Mesodermal cell (in vitro differentiated cells): Measurements from ENCODE around the gene KRTAP10-9.
"Not testable (repeated sequence)": the region's sequence is repeated elsewhere in the genome, so short reads cannot be mapped to it uniquely, and the experiment has no call there.

ENCODE experiments used
- H3K27ac ChIP-seq: 2 replicates; pipeline ENCODE4 v1.7.0; 2013; ENCODE audit warnings: mild to moderate bottlenecking, low read depth, low read length, moderate library complexity; ENCODE audit not compliant: severe bottlenecking
- H3K36me3 ChIP-seq: 2 replicates; pipeline ENCODE4 v1.7.1; 2013; ENCODE audit warnings: mild to moderate bottlenecking, low read length, moderate library complexity; ENCODE audit not compliant: control insufficient read depth, insufficient read depth
- H3K4me1 ChIP-seq: one replicate; pipeline ENCODE4 v1.7.1; 2013; ENCODE audit warnings: mild to moderate bottlenecking, low read length; ENCODE audit not compliant: insufficient read depth, control insufficient read depth, poor library complexity, severe bottlenecking
- H3K4me3 ChIP-seq: 2 replicates; pipeline ENCODE4 v1.7.0; 2013; ENCODE audit warnings: low read length, control low read depth, mild to moderate bottlenecking; ENCODE audit not compliant: insufficient read depth, poor library complexity, severe bottlenecking; ENCODE audit errors: extremely low read depth
- H3K9me3 ChIP-seq: 2 replicates; pipeline ENCODE4 v1.7.1; 2013; ENCODE audit warnings: mild to moderate bottlenecking, low read length, moderate library complexity; ENCODE audit not compliant: control insufficient read depth
- WGBS, 2 experiments: methylation state at CpG; one replicate each; pipeline ENCODE4 v1.1.5; 2013; ENCODE audit warnings: missing lambda C conversion rate in 2 of 2; ENCODE audit not compliant: insufficient coverage in 2 of 2; 5-methylcytosine and 5-hydroxymethylcytosine counted together

KRTAP10-9 gene

GRCh38 chr21:44615911-44616590 lies 10.8 kb upstream of the KRTAP10-9 start:
- H3K4me1 ChIP-seq, result no peaks in the 10 kb centered on the region
- no peak overlapping the region for H3K27ac ChIP-seq
- WGBS, 2 experiments, result 81 to 92% methylated on average over 14 to 16 of the region's 17 CpGs
- H3K9me3 ChIP-seq, result peaks cover 23% of the 10 kb centered on the region
- H3K4me3 ChIP-seq, result no peak overlapping the region
- H3K36me3 ChIP-seq, result no peaks in the 10 kb centered on the region

- no peaks in the 10 kb centered on the region for H3K36me3 ChIP-seq
- 85 to 89% methylated on average over 14 to 16 of the region's 16 CpGs for WGBS, 2 experiments
- no peak overlapping the region for H3K4me3 ChIP-seq
- H3K27ac ChIP-seq, result no peak overlapping the region
- peaks cover 18% of the 10 kb centered on the region for H3K9me3 ChIP-seq
- no peaks in the 10 kb centered on the region for H3K4me1 ChIP-seq
Observed at GRCh38 chr21:44616591-44616926, 10.3 kb upstream of the KRTAP10-9 start.

GRCh38 chr21:44617071-44617501 lies 9.8 kb upstream of the KRTAP10-9 start:
- Histone ChIP-seq H3K4me3 (no peak overlapping the region), H3K9me3 (peaks cover 16% of the 10 kb centered on the region), H3K27ac (no peak overlapping the region), H3K4me1 (no peaks in the 10 kb centered on the region), H3K36me3 (no peaks in the 10 kb centered on the region)
- 64 to 77% methylated on average over 6 to 7 of the region's 8 CpGs for WGBS, 2 experiments

- Histone ChIP-seq H3K9me3 (peaks cover 28% of the 10 kb centered on the region), H3K4me1 (no peaks in the 10 kb centered on the region), H3K27ac (no peak overlapping the region), H3K36me3 (no peaks in the 10 kb centered on the region), H3K4me3 (no peak overlapping the region)
- 80% methylated on average over 1 of the region's 4 CpGs; no CpG with 5 or more reads in 1 of the 2 experiments for WGBS, 2 experiments
Observed at GRCh38 chr21:44618504-44618903, 8.4 kb upstream of the KRTAP10-9 start.

GRCh38 chr21:44618909-44619308 lies 8.0 kb upstream of the KRTAP10-9 start:
- Histone ChIP-seq H3K9me3 (peaks cover 31% of the 10 kb centered on the region), H3K36me3 (no peaks in the 10 kb centered on the region), H3K4me1 (no peaks in the 10 kb centered on the region), H3K4me3 (no peak overlapping the region), H3K27ac (no peak overlapping the region)
- 93 to 100% methylated on average over 1 to 2 of the region's 3 CpGs for WGBS, 2 experiments

GRCh38 chr21:44619886-44620285 lies 7.0 kb upstream of the KRTAP10-9 start:
- Histone ChIP-seq H3K27ac (no peak overlapping the region), H3K9me3 (peaks cover 41% of the 10 kb centered on the region), H3K4me3 (no peak overlapping the region), H3K4me1 (no peaks in the 10 kb centered on the region), H3K36me3 (no peaks in the 10 kb centered on the region)
- 82 to 94% methylated on average over 6 of the region's 6 CpGs for WGBS, 2 experiments

- H3K9me3 ChIP-seq, result peaks cover 51% of the 10 kb centered on the region
- H3K4me1 ChIP-seq, result no peaks in the 10 kb centered on the region
- H3K27ac ChIP-seq, result no peak overlapping the region
Observed at GRCh38 chr21:44623575-44623974, 3.3 kb upstream of the KRTAP10-9 start.

DNA sequence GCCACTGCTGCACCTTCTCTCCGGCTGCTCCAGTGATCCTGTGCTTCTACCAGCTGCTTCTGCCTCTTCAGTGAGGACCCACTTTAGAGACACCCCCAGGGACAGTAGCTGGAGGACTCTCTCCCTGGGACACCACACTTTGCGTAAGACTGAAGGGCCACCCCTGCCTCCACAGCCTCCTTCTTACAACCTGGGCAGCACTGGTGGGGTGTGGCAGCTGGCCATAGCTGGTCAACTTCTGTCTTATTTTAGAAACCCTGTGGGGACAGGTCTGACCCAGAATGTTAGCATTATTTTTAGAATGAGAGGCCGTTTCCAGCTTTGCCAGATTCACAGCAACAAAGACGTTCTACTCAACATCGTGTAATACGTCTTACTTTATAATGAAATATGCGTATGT lies 1.1 kb upstream of the KRTAP10-9 start:
- Histone ChIP-seq H3K9me3 (peaks cover 39% of the 10 kb centered on the region), H3K4me1 (no peaks in the 10 kb centered on the region), H3K27ac (no peak overlapping the region), H3K4me3 (no peak overlapping the region), H3K36me3 (no peaks in the 10 kb centered on the region)
- WGBS, 2 experiments, result 92 to 100% methylated on average over 1 to 4 of the region's 7 CpGs

More at GRCh38 chr21:44623575-44623974, 3.3 kb upstream of the KRTAP10-9 start:
- H3K4me3 ChIP-seq, result no peak overlapping the region
- H3K36me3 ChIP-seq, result no peaks in the 10 kb centered on the region

DNA sequence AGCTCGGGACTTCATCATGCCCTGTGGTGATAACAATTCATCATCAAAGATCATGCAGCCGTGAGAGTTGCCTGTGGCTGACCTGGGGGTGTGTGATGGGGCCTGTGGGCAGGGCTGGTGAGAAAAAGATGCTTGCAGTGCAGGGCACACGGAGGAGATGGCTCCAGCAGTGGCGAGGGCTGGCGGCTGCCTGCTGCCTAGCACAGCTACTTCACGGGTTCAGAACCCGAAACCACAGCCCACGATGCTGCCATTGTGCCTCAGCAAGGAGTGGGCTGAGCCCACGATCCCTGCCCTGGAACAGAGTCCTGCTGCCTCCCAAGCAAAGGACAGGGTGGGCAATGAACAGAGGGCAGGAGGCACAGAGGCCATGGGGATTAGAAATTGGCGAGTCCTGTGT lies 631 bp upstream of the KRTAP10-9 start:
- WGBS, 2 experiments, result 90 to 91% methylated on average over 8 to 10 of the region's 10 CpGs
- peaks cover 39% of the 10 kb centered on the region for H3K9me3 ChIP-seq

GRCh38 chr21:44627181-44627822 lies 409 bp downstream of the KRTAP10-9 start:
- not testable (repeated sequence) for H3K36me3 ChIP-seq, H3K27ac ChIP-seq, H3K4me3 ChIP-seq, H3K4me1 ChIP-seq
- WGBS, 2 experiments, result 93 to 94% methylated on average over 10 to 16 of the region's 20 CpGs
- H3K9me3 ChIP-seq, result peaks cover 37% of the 10 kb centered on the region

More for the DNA sequence above, 631 bp upstream of the KRTAP10-9 start:
- Histone ChIP-seq H3K27ac (no peak overlapping the region), H3K4me1 (no peaks in the 10 kb centered on the region), H3K4me3 (no peak overlapping the region), H3K36me3 (no peaks in the 10 kb centered on the region)

GRCh38 chr21:44627831-44628233 lies 939 bp downstream of the KRTAP10-9 start:
- 80 to 84% methylated on average over 2 to 14 of the region's 15 CpGs for WGBS, 2 experiments
- peaks cover 33% of the 10 kb centered on the region for H3K9me3 ChIP-seq
- not testable (repeated sequence) for H3K4me1 ChIP-seq, H3K27ac ChIP-seq, H3K4me3 ChIP-seq, H3K36me3 ChIP-seq
